GM12878 (cell line): Measurements from ENCODE around the gene PRKAR2B.

Source experiments
- CREM ChIP-seq: IDR thresholded peaks from 2 replicates; pipeline ENCODE4 v1.6.1; 2014; ENCODE audit warnings: antibody characterized with exemption, low read depth
- TF ChIP-seq, protein P1 (sequence below), 3 experiments: IDR thresholded peaks in 2 of 3; conservative IDR thresholded peaks in 1 of 3; 2 replicates each; pipeline ENCODE4 v1.5.1; 2011; ENCODE audit warnings: low read depth in 3 of 3, low read length in 3 of 3, mild to moderate bottlenecking in 3 of 3, control low read depth in 2 of 3, moderate library complexity in 2 of 3, inconsistent platforms in 1 of 3, mixed read lengths in 1 of 3; ENCODE audit not compliant: control insufficient read depth in 2 of 3, insufficient read depth in 1 of 3; ENCODE audit errors: extremely low read depth in 1 of 3
- TF ChIP-seq, protein P2 (sequence below): fragments of 150-350 bp; IDR thresholded peaks from 2 replicates; pipeline ENCODE4 v1.6.1; 2016; ENCODE audit warnings: low read depth, low read length

DNA sequence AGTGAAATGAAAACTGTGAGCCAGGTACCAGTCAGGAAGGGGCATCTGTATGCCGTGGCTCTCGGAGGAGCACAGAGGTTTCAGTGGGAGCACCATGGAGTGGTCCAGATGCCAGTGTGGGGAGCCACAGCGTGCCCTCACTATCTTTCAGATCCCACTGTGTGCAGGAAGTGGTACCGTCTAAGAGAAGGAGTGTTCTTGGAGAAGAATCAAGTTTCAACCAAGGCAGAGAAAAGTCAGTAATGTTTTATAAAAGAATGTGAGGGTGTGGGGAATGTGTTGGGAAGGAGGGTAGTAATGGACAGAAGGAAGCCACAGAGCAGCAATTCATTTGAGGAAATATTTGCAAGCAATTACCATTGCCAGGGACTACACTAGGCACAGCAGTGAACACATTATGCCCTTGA is 35.6 kb downstream of the PRKAR2B start:
- no peak for TF ChIP-seq CREM
- TF ChIP-seq, protein P1, sequence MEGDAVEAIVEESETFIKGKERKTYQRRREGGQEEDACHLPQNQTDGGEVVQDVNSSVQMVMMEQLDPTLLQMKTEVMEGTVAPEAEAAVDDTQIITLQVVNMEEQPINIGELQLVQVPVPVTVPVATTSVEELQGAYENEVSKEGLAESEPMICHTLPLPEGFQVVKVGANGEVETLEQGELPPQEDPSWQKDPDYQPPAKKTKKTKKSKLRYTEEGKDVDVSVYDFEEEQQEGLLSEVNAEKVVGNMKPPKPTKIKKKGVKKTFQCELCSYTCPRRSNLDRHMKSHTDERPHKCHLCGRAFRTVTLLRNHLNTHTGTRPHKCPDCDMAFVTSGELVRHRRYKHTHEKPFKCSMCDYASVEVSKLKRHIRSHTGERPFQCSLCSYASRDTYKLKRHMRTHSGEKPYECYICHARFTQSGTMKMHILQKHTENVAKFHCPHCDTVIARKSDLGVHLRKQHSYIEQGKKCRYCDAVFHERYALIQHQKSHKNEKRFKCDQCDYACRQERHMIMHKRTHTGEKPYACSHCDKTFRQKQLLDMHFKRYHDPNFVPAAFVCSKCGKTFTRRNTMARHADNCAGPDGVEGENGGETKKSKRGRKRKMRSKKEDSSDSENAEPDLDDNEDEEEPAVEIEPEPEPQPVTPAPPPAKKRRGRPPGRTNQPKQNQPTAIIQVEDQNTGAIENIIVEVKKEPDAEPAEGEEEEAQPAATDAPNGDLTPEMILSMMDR (IDR thresholded peaks at IDR 0.05 in 2 of 3, conservative IDR thresholded peaks at IDR 0.05 in 1 of 3; ENCODE audit: control insufficient read depth in 2 of 3, extremely low read depth in 1 of 3, insufficient read depth in 1 of 3, low read depth in 3 of 3, low read length in 3 of 3), result no peak
- TF ChIP-seq, protein P2, sequence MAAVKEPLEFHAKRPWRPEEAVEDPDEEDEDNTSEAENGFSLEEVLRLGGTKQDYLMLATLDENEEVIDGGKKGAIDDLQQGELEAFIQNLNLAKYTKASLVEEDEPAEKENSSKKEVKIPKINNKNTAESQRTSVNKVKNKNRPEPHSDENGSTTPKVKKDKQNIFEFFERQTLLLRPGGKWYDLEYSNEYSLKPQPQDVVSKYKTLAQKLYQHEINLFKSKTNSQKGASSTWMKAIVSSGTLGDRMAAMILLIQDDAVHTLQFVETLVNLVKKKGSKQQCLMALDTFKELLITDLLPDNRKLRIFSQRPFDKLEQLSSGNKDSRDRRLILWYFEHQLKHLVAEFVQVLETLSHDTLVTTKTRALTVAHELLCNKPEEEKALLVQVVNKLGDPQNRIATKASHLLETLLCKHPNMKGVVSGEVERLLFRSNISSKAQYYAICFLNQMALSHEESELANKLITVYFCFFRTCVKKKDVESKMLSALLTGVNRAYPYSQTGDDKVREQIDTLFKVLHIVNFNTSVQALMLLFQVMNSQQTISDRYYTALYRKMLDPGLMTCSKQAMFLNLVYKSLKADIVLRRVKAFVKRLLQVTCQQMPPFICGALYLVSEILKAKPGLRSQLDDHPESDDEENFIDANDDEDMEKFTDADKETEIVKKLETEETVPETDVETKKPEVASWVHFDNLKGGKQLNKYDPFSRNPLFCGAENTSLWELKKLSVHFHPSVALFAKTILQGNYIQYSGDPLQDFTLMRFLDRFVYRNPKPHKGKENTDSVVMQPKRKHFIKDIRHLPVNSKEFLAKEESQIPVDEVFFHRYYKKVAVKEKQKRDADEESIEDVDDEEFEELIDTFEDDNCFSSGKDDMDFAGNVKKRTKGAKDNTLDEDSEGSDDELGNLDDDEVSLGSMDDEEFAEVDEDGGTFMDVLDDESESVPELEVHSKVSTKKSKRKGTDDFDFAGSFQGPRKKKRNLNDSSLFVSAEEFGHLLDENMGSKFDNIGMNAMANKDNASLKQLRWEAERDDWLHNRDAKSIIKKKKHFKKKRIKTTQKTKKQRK, result no peak
